ENCODE data around the gene GCK.

GCK gene

DNA sequence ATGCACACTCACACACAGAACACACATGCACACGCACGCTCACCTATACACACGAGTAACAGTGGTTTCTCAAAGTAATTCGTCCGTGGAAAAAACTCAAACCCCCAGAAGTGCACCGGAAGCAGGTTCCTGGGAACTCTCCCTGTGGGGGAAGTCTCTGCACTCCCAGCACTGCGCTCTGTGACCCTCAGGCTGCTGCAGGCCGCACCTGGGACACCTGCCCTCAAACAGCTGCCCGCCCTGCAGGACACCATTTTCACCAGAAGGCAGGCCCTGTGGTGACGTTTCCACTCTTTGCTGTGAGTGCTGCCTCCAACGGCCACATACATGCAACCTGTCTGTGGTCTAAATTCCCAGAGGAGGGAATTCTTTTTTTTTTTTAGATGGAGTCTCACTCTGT, 32.8 kb upstream of the GCK start:
- no peak for DNase-seq

DNA sequence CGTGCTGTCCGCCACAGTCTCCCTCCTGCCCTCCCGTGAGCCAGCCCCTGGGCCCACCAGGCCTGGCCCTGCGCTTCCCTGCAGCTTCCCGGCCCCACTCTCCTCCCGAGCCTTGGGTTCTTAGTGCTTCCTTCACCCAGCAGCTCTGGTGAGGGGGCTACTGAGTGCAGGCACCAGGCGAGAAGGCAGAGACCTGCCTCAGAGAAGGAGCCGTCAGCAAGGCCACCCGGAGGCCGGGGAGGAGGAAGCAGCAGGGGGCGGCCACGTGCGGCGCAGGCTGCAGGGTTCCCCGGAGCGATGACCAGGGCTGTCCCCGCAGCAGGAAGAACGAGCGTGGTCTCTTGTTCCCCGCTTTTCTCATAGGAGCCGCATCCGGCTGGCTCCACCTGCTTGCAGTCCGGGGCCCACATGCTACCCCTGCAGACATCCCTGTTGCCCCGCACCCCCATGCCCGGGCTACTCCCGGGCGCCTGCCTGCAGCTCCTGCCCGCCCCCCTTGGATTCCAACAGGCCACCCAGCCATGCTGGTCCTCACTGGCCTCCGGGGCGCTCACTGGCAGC, 32.1 kb upstream of the GCK start:
- DNase-seq, result no peak

DNA sequence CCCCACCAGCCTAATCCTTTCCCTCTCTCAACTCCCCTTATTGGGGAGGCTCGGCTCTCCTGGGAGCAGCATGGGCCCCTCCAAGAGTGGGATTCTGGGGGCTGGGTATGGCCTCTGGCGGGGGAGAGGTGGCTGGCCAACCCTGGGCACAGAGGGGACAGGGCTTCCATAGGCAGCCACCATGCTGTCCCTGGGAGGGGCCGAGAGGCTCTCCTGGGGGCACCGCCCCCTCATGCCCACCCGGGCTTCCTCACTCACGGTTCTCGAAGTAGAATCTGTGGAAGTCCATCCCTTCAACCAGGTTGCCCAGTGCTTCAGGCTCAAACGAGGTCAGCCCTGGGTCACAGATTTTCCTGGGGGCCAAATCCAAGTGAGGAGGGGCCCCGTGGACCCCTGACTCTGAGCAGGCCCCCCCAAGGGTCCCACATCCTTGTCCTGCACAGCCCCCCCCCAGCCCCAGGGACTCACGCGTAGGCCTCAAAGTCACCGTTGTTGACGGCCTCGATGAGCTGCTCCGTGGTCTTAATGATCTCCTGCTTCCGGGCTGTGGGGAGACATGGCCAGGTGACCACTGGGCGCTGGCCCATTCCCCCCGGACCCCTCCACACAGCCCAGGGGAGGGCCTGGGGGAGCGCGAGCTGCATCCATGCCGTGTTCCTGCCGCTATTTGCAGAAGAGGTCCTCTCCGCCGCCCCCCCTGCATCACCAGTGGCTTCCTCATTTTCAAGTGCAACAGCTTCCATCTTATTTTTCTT, 31.3 kb upstream of the GCK start:
- no peak for DNase-seq

GRCh38 chr7:44220046-44220357, 30.8 kb upstream of the GCK start:
- no peak for DNase-seq

DNA sequence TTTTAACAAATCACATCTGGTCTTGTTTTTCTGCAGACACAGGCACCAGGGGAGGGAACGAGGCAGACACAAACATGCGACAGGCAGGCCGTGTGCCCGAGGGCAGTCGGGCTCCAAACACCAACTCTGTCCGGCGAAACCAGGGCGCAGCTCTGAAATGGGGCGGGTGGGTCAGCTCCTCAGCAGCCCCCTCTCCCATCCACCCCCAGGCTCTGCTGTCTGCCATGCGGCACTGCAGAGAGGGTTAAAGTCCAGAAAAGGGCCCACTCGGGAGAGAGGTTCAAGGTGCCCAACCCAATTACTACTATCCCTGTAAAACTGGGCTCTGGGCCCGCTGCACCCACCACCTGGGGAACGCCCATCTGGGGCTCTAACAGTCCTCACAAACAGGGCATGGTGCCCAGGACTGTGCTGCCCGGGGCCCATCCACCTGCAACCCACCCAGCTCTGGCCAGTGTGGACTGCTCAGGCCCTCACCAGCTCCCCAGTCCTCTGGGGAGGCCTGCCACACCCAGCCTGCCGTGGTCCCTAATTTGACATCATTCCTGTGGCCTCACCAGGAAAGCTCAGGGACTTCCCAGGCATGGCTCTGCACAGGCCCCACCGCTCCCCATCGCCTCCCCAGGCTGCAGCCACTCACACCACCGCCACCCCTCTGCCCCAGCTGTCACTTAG, 30.3 kb upstream of the GCK start:
- no peak for DNase-seq

DNA sequence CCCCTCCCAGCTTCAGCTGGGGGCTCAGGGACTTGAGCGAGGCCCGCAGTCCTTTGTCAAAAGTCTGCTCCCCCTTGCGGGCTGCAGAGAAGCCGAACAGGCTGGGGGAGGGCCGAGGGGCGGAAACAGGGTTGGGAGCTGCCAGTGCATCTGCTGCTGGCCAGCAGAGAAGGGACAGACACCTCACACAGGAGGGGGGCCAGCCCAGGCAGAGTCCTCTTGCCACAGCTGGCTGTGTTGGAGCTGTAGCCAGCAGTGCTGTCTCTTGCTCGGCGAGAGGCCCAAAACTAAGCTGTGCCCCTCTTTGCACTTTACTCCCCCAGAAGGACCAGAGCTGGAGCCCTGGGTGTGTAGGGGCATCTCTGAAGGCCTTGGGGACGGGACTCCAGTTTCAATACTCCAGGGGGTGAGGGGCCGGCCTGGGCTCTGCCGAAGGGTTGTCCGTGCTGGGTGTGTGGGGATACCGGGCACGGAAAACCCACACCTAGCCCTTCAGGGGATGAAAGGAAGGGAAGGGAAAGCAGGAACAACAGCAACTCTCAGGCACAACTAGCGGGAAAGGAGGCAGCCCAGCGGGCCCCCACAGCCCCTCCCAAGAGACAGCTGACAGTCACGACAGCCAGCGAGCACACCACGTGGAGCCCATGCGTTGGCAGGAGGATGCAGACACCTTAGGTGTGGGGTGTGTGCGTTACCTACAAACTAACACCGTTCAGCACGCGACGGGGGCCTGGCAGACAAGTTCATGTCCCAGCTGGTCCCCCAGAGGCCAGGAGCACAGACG, 29.4 kb upstream of the GCK start:
- DNase-seq, result no peak

- no peak for DNase-seq
Measured at GRCh38 chr7:44217852-44218402, 28.7 kb upstream of the GCK start.

DNA sequence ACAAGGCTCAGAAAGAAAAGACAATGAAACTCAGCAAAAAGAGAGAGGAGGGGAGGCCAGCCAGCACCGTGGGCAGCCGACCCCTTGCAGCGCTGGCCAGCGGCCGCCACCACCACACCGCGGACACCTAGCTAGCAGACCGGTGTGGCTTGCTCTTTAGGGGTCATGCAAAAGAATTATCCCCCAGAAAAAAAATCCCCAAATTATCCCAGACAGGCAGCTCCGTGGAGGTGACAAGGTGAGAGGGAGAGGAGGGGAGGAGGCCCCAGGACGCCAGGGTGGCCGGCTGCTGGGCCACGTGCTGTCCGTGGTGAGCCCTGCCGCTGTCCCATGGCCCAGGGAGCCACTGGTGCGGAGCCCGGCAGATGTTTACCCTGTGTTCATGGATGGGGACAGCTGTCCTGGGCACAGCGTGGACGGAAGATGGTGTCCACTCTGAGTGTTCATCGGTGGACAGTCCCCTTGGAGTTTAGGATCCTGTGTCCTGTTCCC, 28.0 kb upstream of the GCK start:
- no peak for DNase-seq

DNA sequence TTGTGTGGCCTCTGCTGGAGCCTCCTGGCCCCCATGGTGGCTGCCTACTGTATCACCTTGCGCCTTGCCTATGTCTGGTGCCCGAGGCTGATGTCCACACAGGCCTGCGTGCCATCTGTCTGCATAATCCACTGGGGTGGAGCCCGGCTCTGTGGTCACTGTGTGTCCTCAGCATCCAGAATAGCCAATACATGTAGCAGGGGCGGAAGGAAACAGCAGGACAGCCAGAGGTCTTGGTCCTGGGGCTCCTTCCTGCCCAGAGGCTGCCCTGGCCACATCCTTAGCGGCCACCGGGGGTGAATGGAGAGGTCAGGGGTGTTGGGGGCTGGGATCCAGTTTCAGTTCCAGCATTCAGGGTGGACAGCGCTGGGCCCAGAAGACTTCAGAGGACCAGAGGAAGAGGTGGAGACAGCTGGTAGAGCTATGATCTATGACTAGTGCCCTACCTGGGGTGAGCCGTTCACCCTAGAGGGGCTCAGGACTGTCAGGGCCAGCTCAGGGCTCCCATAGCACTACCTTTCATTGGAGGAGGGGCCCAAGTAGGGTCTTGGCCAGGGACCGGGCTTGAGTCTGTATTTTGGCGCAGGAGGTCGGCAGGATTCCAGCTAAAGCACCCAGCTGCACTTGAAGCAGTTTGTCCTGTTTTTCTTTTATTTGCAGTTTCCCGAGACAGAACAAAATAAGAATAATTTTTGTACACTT, 27.4 kb upstream of the GCK start:
- no peak for DNase-seq

GRCh38 chr7:44216019-44216418, 26.8 kb upstream of the GCK start:
- no peak for DNase-seq

DNA sequence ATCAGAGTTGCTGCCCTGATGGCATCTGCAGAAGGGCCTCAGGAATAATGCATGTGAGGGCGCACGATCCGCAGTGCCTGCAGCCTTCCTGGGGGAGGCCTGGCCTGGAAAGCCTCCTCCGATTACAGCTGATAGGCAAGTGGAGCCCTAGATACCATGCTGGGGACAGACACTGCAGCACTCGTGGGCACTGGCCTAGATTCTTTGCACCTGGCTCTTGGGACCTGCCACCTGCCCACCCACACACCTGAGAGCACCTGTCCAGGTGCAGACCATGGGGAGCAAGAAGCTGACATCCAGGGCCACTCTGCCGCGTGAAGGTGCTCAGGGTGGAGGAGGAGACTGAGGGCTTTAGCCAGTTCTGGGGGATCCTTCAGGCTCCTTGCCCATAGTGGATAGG, 26.3 kb upstream of the GCK start:
- no peak for DNase-seq

DNA sequence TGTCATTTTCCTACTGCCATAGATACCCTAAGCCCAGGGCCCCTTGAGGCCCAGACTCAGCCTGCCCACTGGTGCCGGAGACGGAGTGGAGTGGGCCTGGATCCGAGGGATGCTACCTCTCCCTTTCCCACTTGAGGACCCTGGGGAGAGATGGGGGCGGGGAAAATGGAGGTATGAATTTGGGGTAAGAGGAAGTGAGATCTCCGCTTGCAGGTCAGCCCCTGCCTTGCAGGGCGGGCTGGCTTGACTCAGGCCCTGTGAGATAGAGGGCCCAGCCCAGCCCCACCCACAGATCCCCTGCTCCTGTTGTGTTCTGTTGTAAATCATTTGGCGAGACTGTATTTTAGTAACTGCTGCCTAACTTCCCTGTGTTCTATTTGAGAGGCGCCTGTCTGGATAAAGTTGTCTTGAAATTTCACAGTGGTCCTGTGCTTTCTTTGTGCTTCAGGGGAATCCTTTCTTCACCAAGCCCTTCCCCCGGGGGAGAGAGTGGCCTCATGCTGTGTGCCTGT, 24.7 kb upstream of the GCK start:
- no peak for DNase-seq

DNA sequence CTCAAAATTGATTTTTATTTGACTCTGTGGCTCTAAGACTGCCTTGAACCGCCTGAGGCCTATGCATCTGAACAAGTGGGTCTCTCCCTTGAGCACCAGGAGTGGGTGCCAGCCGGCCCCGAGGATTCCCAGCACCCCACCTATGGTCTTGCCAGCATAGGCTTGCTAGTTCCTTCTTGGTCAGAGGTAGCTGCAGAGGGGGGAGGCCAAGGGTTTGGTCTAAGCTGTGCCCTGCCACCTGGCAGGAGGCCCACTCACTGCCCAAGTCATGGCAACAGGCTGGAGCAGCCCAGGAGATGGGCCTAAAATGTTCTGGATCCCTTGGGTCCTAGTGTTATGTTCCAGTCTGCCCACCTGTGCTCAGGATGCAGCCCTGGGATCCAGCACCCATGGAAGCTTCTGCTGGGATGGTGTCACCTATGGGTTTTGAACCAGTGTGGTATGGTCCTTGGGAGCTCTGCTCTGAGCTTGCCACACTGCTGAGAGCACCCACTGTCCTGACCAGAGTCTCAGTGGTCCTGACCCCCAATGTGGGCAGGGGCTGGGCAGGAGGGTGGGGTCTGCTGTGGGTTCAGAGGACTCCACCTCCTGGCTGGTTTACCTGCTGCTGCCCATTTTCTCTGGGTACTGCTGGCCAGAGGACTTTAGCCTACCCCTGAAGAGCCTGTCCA, 24.1 kb upstream of the GCK start:
- no peak for DNase-seq

- no peak for DNase-seq
Measured at GRCh38 chr7:44212581-44213184, 23.4 kb upstream of the GCK start.

- no peak for DNase-seq
Measured at GRCh38 chr7:44212018-44212417, 22.8 kb upstream of the GCK start.

GRCh38 chr7:44211126-44211675, 22.0 kb upstream of the GCK start:
- DNase-seq, result no peak

DNA sequence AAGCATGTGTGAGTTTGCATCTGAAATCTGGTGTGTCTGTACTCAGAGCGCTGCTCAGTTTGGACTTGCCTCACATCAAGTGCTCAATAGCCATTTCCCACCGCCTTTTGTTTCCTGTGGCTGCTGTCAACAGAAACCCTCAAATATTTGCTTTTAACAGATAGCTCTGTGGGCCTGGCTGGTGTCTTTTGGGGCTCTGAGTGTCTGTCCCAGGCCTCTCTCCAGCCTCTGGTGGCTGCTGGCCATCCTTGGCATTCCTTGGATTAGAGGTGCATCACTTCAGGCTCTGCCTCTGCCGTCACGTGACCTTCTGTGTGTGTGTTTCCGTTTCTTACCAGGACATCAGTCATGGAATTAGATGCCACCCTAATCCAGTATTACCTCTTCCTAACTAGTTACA, 20.9 kb upstream of the GCK start:
- no peak for DNase-seq

GRCh38 chr7:44208085-44208484, 18.8 kb upstream of the GCK start:
- DNase-seq, result no peak

DNA sequence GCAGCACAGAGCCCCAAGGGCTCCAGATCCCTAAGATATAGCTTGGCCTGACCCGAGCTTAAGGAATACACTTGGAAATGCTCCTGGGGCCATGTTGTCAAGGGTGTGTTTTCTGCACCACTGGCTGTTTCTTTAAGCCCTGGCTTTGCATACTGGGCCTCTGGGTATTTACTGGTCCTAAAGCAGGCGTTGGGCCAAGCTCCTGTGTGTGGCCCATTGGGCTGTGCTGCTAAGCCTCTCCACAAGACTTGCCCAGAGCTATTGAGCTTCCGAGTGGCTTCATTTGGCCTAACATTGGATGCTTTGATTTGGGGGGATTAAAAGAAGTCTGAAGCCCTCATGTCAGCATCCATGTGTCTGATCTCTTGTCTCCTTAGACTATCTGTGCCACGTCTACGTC, 16.8 kb upstream of the GCK start:
- no peak for DNase-seq

DNA sequence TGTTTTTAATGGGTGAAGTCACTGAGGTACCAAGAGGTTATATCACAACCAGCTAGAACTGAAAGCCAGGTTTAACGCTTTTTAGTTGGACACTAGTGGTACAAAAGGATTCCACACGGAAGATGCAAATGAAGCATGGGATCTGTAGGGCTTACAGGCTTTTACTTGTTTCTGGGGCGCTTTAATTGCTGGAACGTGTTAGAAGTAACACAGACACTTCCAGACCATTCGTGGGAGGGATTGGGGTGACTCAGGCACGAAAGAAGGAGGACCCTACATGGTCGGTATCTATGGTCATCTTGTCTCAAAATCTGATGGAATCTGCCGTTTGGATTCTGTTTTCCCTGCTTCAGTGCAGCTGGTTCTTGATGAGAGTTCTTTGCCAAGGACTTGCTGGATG, 12.6 kb upstream of the GCK start:
- DNase-seq, result no peak

Measured in NCI-H446 treated with DMSO at 0.1 percent for 48 hours (cell line).